Duodenal mucosa (tissue), 2 donors: ENCODE measurements around the gene ABCC9.
"Not testable (repeated sequence)": the region's sequence is repeated elsewhere in the genome, so short reads cannot be mapped to it uniquely, and the experiment has no call there.

Source experiments
- H3K27ac ChIP-seq: one replicate; pipeline ENCODE4 v1.7.0; 2013; ENCODE audit warnings: low read depth, low read length
- H3K27me3 ChIP-seq, 2 donors: one replicate each; pipeline ENCODE4 v1.7.0; 2013; ENCODE audit warnings: low read length in 2 of 2, control low read depth in 1 of 2; ENCODE audit not compliant: insufficient read depth in 2 of 2, control insufficient read depth in 1 of 2
- H3K36me3 ChIP-seq, 2 donors: one replicate each; pipeline ENCODE4 v1.7.0; 2013; ENCODE audit warnings: low read length in 2 of 2, control low read depth in 1 of 2; ENCODE audit not compliant: insufficient read depth in 2 of 2, control insufficient read depth in 1 of 2
- H3K4me1 ChIP-seq, 2 donors: one replicate each; pipeline ENCODE4 v1.7.0; 2013; ENCODE audit warnings: low read length in 2 of 2, control low read depth in 1 of 2; ENCODE audit not compliant: insufficient read depth in 2 of 2, control insufficient read depth in 1 of 2
- H3K4me3 ChIP-seq, 2 donors: one replicate each; pipeline ENCODE4 v1.7.0; 2013; ENCODE audit warnings: low read length in 2 of 2, low read depth in 1 of 2
- H3K9ac ChIP-seq, 2 donors: one replicate each; pipeline ENCODE4 v1.7.0; 2013; ENCODE audit warnings: low read length in 2 of 2, low read depth in 1 of 2
- H3K9me3 ChIP-seq, 2 donors: one replicate each; pipeline ENCODE4 v1.7.0; 2013; ENCODE audit warnings: low read length in 2 of 2, control low read depth in 1 of 2; ENCODE audit not compliant: control insufficient read depth in 1 of 2

Gene ABCC9

DNA sequence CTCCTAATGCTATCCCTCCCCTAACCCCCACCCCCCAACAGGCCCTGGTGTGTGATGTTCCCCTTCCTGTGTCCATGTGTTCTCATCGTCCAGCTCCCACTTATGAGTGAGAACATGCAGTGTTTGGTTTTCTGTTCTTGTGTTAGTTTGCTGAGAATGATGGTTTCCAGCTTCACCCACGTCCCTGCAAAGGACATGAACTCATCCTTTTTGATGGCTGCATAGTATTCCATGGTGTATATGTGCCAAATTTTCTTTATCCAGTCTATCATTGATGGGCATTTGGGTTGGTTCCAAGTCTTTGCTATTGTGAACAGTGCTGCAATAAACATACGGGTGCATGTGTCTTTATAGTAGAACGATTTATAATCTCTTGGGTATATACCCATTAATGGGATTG lies 151.5 kb downstream of the ABCC9 start:
- H3K4me3 ChIP-seq, H3K27ac ChIP-seq, H3K4me1 ChIP-seq, H3K9ac ChIP-seq, H3K27me3 ChIP-seq, H3K9me3 ChIP-seq, H3K36me3 ChIP-seq: not testable (repeated sequence)

DNA sequence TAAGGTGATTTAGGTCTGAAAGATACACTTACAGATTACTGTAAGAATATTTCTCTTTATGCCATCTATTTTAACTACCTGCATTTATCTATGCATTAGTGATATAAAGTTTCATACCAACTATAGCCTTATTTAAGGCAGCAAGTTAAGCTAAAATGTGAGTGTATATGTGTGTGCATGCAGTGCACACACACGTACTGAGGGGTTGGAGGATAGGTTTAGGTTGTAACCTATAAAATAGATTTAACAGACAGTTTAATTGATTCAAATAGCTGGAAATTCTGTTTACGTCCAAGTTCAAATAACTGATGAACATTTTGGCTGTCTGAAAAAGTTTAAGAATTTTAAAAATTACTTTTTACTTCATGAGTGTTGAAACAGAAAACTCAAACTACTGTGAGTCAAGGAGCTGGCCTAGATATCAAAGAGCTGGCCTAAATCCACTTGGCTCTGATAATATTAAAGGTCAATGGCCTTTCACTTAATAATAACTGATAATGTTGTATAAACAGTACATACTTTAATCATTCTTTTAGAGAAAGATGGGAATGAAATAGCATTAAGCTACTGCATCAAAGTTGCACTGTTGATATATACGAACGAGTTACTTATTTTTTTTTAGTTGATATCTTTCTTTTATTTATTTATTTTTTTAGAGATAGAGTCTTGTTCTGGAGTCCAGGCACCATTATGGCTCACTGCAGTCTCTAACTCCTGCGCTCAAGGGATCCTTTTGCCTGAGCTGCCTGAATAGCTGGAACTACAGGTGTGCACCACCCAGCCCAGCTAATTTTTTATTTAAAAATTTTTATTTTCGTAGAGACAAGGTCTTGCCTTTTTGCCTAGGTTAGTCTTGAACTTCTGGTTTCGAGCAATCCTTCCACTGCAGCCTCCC lies 152.9 kb downstream of the ABCC9 start:
- H3K9me3 ChIP-seq: no peaks in the 10 kb centered on the region
- H3K27ac ChIP-seq: no peak overlapping the region
- H3K9ac ChIP-seq: no peak overlapping the region
- H3K4me3 ChIP-seq: no peak overlapping the region
- no peaks in the 10 kb centered on the region for H3K36me3 ChIP-seq
- peaks cover 0 to 3% of the 10 kb centered on the region in 2 donors for H3K4me1 ChIP-seq
- H3K27me3 ChIP-seq: no peaks in the 10 kb centered on the region

DNA sequence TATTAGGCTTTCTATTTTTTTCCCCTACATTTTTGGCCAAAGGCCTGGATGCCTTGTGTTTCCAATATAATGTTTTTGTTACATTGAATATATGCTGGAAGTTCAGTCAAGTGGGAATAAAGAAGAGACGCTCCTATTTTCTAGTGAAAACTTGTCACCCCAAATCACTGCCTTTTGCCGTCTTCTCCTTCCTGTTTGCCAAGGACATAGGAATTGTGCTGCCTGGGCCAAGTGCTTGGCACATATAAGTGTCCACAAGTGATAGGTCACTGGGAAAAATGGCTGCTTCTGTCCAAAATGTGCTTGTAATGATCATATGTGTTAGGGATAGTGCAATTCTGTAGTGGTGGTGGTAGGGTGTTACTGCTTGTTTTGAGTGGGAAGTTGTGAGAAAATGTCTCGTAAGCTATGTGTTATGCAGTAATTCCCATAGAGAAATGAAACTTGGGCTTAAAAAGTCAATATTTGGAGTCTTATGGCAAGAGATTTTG lies 155.1 kb downstream of the ABCC9 start:
- Histone ChIP-seq H3K27me3 (no peaks in the 10 kb centered on the region), H3K36me3 (no peaks in the 10 kb centered on the region), H3K9me3 (no peaks in the 10 kb centered on the region), H3K9ac (no peak overlapping the region), H3K27ac (no peak overlapping the region), H3K4me3 (no peak overlapping the region), H3K4me1 (peaks cover 0 to 3% of the 10 kb centered on the region in 2 donors)

DNA sequence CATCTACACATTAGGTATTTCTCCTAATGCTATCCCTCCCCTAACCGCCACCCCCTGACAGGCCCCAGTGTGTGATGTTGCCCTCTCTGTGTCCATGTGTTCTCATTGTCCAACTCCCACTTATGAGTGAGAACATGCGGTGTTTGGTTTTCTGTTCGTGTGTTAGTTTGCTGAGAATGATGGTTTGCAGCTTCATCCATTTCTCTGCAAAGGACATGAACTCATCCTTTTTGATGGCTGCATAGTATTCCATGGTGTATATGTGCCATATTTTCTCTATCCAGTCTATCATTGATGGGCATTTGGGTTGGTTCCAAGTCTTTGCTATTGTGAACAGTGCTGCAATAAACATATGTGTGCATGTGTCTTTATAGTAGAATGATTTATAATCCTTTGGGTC lies 158.5 kb downstream of the ABCC9 start:
- not testable (repeated sequence) for H3K27ac ChIP-seq, H3K9me3 ChIP-seq, H3K36me3 ChIP-seq, H3K27me3 ChIP-seq, H3K4me3 ChIP-seq, H3K4me1 ChIP-seq, H3K9ac ChIP-seq

DNA sequence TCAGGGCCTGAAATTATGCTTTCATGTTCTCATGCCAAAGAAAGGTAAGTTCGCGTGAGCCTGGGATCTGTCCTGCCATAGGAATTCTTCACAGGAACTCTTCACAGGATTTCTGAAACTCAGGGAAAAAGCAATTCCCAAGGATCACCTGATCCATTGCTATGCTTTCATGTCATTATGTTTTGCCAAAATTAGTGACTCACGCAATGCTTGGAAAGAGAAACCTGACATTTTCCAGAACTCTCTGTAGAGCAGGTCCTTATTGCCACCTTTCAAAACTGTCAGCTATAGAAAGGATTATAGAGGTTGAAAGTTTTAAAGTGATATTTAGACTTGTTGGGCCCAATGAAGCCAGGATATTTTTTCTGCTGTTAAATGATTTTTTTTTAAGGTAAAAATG lies 160.4 kb downstream of the ABCC9 start:
- Histone ChIP-seq H3K9me3 (no peaks in the 10 kb centered on the region), H3K4me3 (no peak overlapping the region), H3K27ac (no peak overlapping the region), H3K4me1 (no peaks in the 10 kb centered on the region), H3K9ac (no peak overlapping the region), H3K36me3 (no peaks in the 10 kb centered on the region), H3K27me3 (no peaks in the 10 kb centered on the region)

DNA sequence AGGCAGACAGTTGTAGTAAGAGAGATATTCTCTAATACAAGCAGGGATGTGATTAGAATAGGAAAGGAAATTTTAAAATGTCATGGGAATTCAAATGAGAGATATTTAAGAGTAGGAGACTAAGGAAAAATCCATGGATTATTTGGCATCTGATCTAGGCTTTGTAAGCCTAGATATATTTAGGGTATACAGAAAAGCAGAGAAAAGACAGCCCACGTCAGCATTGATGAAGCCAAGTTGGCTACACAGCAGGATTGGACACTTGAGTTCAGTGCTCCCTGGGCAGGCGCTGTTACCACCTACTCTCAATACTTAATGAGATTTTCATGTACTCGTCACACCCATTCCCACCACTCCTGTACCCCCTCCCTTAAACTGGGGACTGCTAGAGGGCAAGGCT lies 165.1 kb downstream of the ABCC9 start:
- H3K9ac ChIP-seq: no peak overlapping the region
- no peak overlapping the region for H3K27ac ChIP-seq
- H3K36me3 ChIP-seq: no peaks in the 10 kb centered on the region
- no peaks in the 10 kb centered on the region for H3K9me3 ChIP-seq
- H3K4me3 ChIP-seq: no peak overlapping the region
- no peaks in the 10 kb centered on the region for H3K4me1 ChIP-seq
- peaks cover 3 to 5% of the 10 kb centered on the region in 2 donors for H3K27me3 ChIP-seq

DNA sequence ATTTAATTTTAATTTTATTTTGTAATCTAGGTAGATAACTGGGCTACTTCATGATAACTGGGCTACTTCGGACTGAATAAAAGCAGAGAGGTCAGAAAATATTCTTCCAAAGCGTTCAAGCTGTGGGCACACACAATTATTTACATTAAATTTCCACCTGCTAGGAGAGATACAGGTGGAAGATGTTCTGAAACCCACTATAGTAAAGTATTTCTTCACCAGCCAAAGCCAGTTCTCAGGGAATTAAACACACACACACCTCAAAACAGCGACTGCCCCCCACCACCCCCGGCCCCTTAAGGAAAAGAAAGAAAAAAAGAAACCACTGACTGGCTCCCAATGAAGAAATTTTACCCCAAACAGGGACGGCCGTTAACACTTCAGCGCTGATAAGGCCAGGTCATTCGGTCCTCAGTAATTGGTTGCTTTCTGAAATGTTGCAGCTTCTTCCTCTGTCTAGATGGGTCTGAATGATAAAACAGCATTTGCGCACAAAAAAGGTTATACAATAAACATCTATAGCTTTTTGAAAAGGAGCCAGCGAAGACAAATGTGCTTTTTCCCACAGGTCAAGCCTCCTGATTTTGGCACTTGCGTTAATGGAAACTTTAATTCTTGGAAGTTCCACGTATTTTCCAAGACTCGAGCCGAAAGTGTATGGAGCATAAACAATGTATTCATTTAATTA lies 165.9 kb downstream of the ABCC9 start:
- H3K36me3 ChIP-seq: no peaks in the 10 kb centered on the region
- peaks cover 3 to 5% of the 10 kb centered on the region in 2 donors for H3K27me3 ChIP-seq
- H3K4me1 ChIP-seq: no peaks in the 10 kb centered on the region
- peak overlapping the region; percentile 37 to 52 for H3K4me3 ChIP-seq
- H3K9me3 ChIP-seq: no peaks in the 10 kb centered on the region
- peak overlapping the region in 1 of 2 donors; percentile 23 for H3K9ac ChIP-seq
- no peak overlapping the region for H3K27ac ChIP-seq

DNA sequence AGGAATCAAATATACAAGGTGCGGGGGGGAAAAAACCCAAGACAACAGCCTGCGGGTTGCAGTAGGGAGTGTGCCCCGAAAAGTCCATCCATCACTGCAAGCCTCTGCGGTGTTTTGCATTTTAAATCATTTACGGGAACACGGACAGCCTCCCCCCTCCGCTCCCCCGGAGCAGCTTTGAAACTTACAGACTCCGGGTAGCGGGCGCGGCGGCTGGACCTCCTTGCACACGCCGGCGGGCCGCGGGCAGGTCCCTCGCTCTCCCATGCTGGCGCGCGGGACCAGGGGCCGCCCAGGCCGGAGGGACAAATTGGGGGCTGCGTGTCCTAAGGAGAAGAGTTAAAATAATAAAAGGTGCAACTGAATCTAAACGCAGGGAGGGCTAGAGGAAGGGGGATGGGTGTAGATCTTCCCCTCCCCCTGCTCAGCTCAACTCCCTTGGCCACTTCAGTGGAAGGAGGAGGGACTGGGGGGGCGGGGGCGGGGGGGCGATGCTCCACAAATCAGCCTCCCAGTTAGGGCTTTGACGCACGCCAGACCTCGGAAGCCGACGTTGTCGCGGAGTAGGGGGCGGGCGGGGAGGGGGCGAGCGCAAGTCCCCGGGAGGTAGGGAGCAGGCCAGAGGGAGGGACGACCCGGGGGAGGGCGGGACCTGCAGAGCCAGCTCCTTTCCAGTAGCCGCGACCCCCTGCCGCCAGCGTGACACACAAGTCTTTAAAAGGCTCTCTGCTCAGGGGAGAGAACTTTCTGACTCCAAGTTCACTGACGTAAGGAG lies 166.7 kb downstream of the ABCC9 start, which contains the start of gene KCNJ8:
TSS of gene KCNJ8 (minus strand) at position 349 of the 775 bp plus-strand sequence. CDS start 1,090 bp downstream, outside the sequence.
- Histone ChIP-seq H3K27ac (no peak within 1 kb of the TSS), H3K27me3 (peaks cover 3 to 5% of the 10 kb centered on the region in 2 donors), H3K36me3 (no peaks in the 10 kb centered on the region), H3K9me3 (no peaks in the 10 kb centered on the region), H3K4me1 (no peaks in the 10 kb centered on the region), H3K4me3 (peak within 1 kb of the TSS; percentile 49 to 52), H3K9ac (peak within 1 kb of the TSS in 1 of 2 donors; percentile 36)

DNA sequence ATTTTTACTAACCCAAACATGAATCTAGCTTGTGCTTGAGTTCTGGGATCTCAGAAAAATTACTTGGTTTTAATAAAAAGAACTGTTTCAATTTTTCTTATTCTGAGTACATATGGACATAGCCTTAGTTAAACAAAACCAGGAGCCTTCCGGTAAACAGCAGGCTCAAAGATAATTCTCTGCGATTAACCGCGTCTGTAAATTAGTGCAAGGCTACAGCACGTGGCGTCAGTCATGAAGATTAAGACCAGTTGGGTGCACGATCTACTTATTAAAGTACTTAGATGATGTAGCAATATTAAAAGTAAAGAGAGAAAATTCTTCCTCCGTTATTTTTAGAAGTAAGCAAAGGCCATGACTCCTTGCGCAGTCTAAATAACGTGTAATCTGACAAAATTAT lies 167.4 kb downstream of the ABCC9 start:
- Histone ChIP-seq H3K27ac (no peak overlapping the region), H3K36me3 (no peaks in the 10 kb centered on the region), H3K9me3 (no peaks in the 10 kb centered on the region), H3K27me3 (peaks cover 3 to 5% of the 10 kb centered on the region in 2 donors), H3K9ac (no peak overlapping the region), H3K4me3 (peak overlapping the region; percentile 49 to 52), H3K4me1 (no peaks in the 10 kb centered on the region)
